Right lobe of liver (tissue), 4 donors: ENCODE data around the gene ARHGAP30.

ENCODE experiments used
- POLR2A ChIP-seq: fragments of 450-650 bp; IDR thresholded peaks from one replicate; pipeline ENCODE4 v1.6.1; 2017; ENCODE audit warnings: antibody characterized with exemption, mild to moderate bottlenecking
- TF ChIP-seq, protein P1 (sequence below), 4 donors: fragments of 200-600 bp in 3 of 4; fragments of 450-650 bp in 1 of 4; IDR thresholded peaks; one replicate each; pipeline versions ENCODE4 v1.5.1 to v1.8.0; 2016 to 2022; ENCODE audit warnings: antibody characterized with exemption in 4 of 4, mild to moderate bottlenecking in 2 of 4
- donor health status: DM: no; HTN: no; CAD: no.
- donor health status: DM: no; HTN: no; CAD: no.
- donor health status: DM: no; HTN: yes; CAD: no.

- TF ChIP-seq, protein P1, sequence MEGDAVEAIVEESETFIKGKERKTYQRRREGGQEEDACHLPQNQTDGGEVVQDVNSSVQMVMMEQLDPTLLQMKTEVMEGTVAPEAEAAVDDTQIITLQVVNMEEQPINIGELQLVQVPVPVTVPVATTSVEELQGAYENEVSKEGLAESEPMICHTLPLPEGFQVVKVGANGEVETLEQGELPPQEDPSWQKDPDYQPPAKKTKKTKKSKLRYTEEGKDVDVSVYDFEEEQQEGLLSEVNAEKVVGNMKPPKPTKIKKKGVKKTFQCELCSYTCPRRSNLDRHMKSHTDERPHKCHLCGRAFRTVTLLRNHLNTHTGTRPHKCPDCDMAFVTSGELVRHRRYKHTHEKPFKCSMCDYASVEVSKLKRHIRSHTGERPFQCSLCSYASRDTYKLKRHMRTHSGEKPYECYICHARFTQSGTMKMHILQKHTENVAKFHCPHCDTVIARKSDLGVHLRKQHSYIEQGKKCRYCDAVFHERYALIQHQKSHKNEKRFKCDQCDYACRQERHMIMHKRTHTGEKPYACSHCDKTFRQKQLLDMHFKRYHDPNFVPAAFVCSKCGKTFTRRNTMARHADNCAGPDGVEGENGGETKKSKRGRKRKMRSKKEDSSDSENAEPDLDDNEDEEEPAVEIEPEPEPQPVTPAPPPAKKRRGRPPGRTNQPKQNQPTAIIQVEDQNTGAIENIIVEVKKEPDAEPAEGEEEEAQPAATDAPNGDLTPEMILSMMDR (IDR thresholded peaks at IDR 0.05), result no peak
- peak; percentile 29 for TF ChIP-seq POLR2A
Observed at GRCh38 chr1:161017756-161018630, 51.7 kb downstream of the ARHGAP30 start.
